HUDEP-2 (cell line): ENCODE measurements around the gene MGMT.

Experiments
- DNase-seq, 76 experiments: peaks; one replicate each; lab custom pipeline; 2025; ENCODE audit not compliant: unreplicated experiment in 76 of 76; lab: John Stamatoyannopoulos, UW

The MGMT gene

GRCh38 chr10:129718548-129719414 lies 251.7 kb downstream of the MGMT start:
- DNase-seq: no peak

- no peak for DNase-seq
Measured at GRCh38 chr10:129719415-129719739, 252.3 kb downstream of the MGMT start.

GRCh38 chr10:129719889-129720590 lies 253.0 kb downstream of the MGMT start:
- no peak for DNase-seq

GRCh38 chr10:129725011-129725410 lies 258.0 kb downstream of the MGMT start:
- no peak for DNase-seq

- DNase-seq: no peak
Measured at GRCh38 chr10:129725482-129725881, 258.4 kb downstream of the MGMT start.

- DNase-seq: no peak
Measured at GRCh38 chr10:129725890-129726631, 259.0 kb downstream of the MGMT start.

GRCh38 chr10:129727071-129727470 lies 260.0 kb downstream of the MGMT start:
- no peak for DNase-seq

- no peak for DNase-seq
Measured at GRCh38 chr10:129727495-129727894, 260.5 kb downstream of the MGMT start.

- DNase-seq: no peak
Measured at GRCh38 chr10:129728246-129728820, 261.3 kb downstream of the MGMT start.

- DNase-seq: no peak
Measured at GRCh38 chr10:129728905-129729795, 262.1 kb downstream of the MGMT start.

GRCh38 chr10:129730272-129730992 lies 263.4 kb downstream of the MGMT start:
- no peak for DNase-seq

GRCh38 chr10:129730993-129731325 lies 263.9 kb downstream of the MGMT start:
- DNase-seq: no peak

GRCh38 chr10:129740532-129741279 lies 273.7 kb downstream of the MGMT start:
- DNase-seq: no peak

GRCh38 chr10:129741280-129741977 lies 274.4 kb downstream of the MGMT start:
- DNase-seq: no peak

GRCh38 chr10:129741978-129742741 lies 275.1 kb downstream of the MGMT start:
- DNase-seq: no peak

- no peak for DNase-seq
Measured at GRCh38 chr10:129742742-129743550, 275.9 kb downstream of the MGMT start.

- DNase-seq: no peak
Measured at GRCh38 chr10:129743738-129744133, 276.7 kb downstream of the MGMT start.
